GM21360 (cell line): ENCODE results near the gene MAN1B1.
"Not testable (repeated sequence)": the region's sequence is repeated elsewhere in the genome, so short reads cannot be mapped to it uniquely, and the experiment has no call there.

Source experiments
- ATAC-seq: cut with Tn5 transposase; IDR thresholded peaks from one replicate; pipeline ENCODE4 v1.9.1; 2021; ENCODE audit warnings: mild to moderate bottlenecking, moderate library complexity; ENCODE audit not compliant: unreplicated experiment

MAN1B1 gene

DNA sequence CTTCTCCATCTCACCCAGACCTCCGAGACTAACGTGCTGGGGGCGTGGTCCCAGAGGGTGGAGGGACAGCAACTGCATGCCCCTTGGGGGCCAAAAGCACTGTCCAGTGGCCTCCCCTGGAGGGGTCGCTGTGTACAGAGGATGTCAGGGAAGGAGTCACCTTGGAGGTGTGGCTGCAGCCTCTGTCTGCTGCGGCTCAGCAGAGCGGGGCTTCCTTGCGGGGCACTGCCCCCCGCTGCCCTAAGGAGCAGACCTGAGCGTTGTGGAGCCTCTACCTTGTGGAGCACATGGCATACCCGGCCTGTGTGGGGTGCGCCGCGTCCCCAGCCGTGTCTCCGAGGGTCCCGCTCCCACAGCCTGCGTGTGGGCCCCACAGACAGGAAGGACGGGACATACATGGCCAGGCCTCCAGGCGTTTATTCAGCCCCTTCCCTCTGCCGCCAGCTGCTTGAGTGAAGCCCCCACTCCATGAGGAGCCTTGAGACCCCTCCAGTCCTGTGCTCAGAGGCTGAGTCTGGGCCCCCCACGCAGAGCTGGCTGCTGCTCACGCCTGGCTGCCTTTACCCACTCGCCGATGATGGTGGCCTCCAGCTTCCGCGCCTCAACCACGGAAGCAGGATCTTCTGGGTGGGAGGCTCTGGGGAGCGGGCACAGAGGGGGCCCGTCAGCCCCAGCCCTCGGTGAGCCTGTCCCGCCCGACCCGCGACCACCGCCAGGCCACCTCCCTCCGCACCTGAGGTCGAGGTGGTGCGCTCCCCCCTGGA lies 23.5 kb downstream of the MAN1B1 start:
- no peak for ATAC-seq

DNA sequence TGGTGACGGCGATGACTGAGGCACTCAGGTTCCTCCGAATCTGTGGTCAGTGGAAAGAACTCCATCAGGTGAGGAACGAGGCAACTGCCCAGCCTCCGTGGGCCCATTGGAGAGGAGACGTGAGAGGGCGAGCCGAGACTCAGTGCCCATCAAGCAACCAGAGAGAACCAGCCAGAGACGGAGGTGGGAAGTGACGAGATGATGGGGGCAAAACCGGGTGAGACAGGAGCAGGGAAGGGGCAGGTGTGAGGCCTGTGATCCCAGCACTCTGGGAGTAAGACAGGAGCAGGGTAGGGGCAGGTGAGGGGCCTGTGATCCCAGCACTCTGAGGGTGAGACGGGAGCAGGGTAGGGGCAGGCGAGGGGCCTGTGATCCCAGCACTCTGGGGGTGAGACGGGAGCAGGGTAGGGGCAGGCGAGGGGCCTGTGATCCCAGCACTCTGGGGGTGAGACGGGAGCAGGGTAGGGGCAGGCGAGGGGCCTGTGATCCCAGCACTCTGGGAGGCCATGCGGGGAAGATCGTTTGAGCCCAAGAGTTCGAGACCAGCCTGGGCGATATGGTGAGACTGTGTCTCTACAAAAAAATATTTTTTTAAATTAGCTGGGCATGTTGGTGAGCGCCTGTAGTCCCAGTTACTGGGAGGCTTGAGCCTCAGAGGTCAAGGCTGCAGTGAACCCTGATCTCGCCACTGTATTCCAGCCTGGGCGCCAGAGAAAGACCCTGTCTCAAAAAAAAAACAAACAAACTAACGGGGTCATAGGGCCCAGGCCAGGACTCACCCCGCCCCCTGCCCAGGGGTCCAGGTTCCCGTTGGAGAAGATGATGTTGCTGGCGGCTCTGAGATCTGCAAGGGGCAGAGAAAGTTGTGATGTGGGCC lies 24.4 kb downstream of the MAN1B1 start:
- ATAC-seq = no peak

DNA sequence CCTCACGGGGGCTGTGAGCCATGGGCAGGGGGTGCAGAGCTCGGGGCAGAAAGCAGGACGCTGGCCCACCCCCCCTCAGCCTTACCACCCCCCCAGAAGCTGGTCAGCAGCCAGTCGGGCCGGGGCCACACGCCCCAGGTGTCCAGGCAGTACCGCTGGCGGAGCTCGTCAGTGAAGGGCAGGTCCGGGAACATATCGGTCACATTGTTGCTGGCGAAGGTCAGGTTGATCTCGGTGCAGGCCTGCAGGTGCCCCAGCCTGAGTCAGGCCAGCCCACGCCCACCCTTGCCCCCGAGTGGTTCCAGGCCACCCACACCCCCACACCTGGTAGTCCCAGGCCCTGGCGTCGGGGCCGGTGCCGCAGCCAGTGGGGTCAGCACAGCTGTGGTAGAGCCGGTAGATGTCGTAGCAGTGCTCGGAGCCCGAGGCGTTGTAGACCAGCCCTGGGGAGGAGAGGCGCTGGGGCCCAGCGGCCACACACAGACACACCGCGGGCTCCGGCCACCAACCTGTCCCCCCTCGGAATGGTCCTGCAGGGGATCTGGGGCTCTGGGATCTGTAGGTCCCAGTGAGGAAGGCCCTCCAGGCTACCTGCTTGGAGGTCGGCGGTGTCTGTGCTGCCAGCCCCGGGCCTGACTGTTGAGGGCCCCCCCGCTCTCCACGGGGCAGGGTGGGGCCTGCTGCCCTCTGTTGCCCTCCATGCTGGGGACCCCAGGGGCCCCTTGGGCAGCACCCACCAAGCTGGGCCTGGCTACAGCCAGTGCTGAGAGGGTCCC lies 25.2 kb downstream of the MAN1B1 start:
- no peak for ATAC-seq

DNA sequence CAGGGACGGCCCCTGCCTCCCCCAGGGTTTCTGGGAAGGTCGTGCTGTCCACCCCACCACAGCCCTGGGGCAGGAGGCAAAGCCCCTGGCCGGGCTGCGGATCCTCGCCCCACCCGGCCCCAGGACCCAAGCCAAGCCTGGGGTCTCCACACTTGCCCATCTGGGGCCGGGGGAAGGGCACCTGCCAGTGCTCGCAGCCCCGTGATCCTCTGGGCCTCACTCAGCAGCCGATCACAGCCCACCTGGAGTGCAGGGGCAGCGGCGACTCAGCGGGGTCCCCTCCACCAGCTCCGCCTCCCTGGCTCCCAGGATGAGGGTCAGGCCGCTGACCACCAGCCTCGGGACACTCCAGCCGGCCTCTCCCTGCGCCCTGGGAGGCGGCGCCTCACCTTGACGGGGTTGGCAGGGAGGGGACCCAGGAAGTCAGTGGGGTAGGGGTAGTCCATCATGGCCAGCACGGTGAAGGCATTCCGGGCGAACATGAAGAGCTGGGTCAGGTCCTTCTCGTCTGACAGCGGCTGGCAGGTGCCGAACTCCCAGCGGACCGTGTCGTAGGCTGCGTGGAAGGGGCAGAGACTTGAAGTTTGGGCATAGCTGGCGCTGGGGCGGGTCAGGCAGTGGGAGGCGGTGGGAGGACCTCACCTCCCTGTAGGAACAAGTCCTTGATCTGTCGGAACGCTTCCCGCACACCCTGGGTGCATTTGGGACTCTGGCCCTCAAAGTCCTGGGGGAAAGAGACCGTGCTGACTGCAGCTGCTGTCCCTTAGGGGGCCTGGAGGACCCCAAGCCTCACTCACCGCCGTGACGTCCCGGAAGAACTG lies 26.0 kb downstream of the MAN1B1 start:
- no peak for ATAC-seq

DNA sequence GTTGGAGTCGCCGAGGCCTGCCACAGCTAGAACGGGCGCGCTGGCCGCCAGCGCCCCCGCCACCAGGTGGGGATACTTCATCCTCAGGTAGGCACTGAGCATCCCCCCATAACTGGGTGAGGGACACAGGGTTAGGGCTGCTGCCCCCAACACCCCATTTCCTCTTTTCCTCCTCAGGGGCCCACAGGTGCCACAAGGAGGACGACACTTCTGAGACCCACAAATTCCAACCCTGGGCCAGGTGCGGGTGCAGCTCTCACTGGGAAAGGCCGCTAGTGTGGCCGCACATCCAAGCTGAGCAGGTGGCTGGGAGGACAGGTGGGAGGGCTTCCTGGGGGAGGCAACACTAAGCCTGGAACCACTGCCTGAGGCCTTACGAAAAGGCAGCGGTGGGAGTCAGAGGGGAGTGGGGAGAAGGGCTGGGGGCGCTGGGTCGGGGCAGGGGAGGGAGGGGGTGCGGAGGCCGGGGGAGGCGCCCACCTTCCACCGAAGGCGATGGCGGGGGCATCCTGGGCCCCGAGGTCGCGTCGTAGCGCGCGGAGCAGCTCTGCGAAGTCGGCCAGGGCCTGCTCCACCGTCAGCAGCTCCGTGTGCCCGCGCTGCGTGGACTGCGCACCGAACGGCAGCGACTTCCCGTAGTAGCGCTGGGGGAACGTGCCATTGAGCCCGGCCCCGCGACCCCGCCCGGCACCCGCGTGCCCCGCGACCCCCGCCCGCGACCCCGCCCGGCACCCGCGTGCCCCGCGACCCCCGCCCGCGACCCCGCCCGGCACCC lies 26.8 kb downstream of the MAN1B1 start:
- ATAC-seq = no peak

DNA sequence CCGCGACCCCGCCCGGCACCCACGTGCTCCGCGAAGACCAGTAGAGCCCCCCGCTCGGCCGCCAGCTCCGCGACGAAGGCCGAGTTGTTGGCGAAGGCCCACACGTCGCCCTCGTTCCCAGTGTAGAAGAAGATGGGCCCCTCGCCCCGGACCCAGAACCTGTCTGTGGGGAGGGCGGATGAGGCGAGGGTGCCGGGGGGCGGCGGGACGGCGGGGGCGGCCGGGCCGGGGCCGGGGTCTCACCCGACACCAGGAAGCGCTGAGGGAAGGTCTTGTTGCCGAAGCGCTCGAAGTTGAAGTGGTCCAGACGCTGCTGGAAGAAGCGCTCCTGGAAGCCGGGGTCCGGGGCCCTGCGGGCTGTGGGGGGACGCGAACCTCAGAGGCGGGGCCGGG lies 27.4 kb downstream of the MAN1B1 start:
- no peak for ATAC-seq

DNA sequence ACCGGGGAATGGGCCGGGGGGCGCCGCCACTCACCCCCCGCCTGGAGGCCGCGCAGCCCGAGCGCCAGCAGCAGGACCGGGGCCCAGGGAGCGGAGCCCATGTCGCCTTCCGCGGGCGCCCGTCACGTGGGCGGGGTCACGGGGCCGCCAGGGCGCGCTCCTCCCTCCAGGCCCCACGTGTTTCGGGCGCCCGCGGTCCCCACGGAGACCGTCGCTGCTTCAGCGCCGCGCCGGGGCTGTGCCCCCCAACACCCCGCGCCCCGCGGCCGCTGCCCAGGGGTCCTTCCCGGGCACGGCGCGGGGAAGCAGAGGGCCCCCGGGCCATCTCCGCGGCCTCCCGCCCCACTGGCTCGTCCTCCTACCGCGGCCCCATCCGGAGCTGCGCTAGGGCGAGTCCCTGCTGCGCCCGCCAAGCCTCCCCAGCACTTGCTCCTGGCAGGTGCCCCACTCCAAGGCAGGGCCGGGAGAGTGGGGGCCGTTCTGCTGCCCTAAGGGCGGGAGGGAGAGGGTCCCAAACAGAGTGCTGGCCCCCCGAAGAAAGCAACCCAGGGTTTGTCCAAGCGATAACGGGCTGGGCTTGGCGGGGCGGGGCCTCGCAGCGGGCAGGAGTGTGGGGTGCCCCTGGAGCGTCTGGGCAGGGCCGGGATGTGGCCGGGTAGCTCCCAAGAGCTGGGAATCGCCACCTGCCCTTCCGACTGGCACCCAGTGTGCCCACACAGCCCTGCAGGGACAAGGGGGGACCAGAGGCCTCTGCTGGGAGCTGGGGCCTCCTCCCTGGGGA lies 28.0 kb downstream of the MAN1B1 start, which contains the start of gene DPP7:
DPP7 (minus strand) TSS at position 121 of the 781 bp plus-strand sequence; CDS start at position 101, 20 bp downstream.
- ATAC-seq = peak; percentile 62

DNA sequence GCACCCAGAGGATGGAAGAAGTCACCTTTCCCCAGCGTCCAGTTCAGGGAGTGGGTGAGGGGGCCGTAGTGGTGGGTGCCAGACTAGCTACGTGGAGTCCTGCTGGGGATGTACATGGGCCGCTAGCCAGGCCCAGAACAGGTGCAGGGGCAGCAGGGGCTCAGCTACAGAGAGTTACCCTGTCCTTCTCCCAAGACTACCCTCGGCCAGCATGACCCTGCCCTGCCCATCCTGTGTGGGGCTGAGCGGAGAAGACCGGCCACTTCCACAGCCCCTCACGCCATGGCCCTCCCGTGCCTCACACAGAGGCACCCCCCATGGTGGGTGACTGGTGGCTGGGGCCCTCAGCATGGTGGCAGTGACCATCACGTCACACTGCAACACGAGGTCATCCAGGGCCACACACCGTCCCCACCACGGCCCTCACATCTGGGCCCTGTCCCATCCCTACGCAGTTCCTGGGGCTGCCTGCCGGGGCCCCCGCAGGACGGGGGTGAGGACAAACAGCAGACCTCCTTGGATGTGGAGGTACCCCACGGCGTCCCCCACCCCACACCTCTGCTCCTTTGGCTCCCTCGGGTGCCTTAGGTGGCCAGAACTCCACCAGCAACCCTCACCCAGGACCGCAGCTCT lies 28.7 kb downstream of the MAN1B1 start:
- no peak for ATAC-seq

DNA sequence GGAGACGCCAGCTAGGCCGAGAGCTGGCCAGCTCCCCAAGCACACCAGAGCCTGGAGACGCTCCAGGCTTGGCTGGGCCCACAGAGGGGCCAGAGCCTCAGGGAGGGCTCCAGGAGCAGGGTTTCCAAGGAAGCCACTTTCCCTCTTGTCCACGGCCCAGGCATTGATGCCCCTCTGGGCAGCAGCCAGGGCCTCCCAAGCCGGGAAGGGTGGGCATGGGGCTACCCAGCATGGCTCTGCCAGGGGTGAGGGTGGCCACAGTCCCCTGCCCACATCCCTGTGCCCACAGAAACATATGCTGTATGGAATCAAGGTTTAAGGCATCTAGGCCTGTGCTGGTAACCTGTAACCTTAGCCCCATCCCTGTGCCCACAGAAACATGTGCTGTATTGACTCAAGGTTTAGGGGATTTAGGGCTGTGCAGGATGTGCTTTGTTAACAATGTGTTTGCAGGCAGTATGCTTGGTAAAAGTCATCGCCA lies 29.3 kb downstream of the MAN1B1 start:
- no peak for ATAC-seq

DNA sequence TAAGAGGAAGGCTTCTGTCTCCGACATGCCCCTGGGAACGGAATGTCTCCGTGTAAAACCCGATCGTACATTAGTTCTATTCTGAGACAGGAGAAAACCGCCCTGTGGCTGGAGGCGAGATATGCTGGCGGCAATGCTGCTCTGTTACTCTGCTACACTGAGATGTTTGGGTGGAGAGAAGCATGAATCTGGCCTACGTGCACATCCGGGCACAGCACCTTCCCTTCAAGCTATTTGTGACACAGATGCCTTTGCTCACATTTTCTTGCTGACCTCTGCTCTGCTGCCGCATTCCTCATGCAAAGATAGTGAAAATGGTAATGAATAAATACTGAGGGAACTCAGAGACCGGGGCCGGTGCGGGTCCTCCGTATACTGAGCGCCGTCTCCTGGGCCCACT lies 29.9 kb downstream of the MAN1B1 start:
- ATAC-seq = no peak

DNA sequence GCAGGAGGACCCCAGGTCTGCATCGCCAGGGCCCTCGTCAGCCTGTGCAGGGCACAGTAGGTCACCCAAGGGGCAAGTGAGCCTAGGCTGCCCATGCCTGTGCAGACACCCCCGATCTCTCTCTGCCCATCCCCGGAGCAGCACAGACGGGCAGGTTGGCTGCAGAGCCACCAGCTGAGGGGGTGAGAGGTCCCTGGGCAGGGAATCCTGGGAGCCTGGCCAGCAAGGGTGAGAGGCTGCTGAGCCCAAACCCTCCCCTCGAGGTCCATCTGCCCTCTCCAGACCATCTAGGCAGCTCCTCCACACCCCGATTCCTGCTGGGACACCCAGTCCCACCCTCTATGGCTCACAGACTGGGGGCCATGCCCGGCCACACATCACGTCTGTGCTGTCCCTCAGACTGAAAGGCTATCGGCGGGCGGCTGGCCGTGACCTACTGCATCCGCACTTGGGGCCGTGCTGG lies 30.5 kb downstream of the MAN1B1 start:
- no peak for ATAC-seq

DNA sequence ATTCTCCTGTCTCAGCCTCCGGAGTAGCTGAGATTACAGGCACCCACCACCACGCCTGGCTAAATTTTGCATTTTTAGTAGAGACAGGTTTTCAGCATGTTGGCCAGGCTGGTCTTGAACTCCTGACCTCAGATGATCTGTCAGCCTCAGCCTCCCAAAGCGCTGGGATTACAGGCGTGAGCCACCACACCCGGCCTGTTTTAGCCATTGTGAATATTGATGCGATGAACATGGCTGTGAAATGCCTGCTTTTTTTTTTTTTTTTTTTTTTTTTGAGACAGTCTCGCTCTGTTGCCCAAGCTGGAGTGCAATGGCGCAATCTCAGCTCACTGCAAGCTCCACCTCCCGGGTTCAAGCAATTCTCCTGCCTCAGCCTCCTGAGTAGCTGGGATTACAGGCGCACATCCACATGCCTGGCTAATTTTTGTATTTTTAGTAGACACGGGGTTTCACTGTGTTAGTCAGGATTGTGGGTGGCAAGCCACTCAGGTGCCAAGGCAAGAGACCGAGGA lies 31.4 kb downstream of the MAN1B1 start:
- ATAC-seq = not testable (repeated sequence)

DNA sequence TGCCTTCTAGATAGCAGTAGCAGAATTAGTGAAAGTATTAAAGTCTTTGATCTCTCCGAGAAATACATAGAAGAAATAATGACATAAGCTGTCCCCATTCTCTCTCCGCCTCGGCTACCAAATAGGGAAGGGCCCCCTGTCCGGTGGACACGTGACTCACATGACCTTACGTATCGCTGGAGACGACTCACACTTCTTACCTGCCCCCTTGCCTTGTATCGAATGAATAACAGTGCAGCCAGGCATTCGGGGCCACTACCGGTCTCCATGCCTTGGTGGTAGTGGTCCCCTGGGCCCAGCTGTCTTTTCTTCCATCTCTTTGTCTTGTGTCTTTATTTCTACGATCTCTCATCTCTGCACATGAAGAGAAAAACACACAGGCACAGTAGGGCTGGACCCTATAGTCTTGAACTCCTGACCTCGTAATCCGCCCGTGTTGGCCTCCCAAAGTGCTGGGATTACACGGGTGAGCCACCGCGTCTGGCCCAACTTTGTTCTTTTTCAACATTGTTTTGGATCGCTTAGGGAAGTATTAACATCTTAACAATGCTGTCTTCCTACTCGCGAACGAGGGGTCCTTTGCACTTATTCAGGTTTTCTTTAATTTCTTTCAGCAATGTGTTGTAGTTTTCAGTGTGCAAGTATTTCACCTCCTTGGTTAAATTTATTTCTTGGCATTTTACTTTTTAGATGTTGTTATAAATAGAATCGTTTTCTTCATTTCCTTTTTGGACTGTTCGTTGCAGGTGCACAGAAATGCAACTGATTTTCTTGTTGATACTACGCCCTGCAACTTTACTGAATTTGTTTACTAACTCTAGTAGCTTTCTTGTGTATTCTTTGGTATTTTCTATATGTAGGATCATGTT lies 35.4 kb downstream of the MAN1B1 start:
- not testable (repeated sequence) for ATAC-seq

DNA sequence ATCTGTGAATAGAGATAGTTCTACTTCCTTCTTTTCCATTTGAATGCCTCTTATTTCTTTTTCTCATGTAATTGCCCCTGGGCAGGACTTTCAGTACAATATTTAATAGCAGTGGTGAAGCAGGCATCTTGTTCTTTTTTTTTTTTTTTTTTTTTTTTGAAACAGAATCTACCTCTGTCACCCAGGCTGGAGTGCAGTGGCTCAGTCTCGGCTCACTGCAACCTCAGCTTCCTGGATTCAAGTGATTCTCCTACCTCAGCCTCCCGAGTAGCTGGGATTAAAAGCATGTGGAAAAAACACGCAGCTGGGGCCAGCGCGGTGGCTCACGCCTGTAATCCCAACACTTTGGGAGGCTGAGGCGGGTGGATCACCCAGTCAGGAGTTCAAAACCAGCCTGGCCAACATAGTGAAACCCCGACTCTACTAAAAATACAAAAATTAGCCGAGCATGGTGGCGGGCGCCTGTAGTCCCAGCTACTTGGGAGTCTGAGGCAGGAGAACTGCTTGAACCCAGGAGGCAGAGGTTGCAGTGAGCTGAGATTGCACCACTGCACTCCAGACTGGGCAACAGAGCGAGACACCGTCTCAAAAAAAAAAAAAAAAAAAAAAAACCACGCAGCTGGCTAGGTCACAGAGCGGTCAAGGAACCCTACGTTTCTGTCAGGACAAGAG lies 36.1 kb downstream of the MAN1B1 start:
- not testable (repeated sequence) for ATAC-seq

DNA sequence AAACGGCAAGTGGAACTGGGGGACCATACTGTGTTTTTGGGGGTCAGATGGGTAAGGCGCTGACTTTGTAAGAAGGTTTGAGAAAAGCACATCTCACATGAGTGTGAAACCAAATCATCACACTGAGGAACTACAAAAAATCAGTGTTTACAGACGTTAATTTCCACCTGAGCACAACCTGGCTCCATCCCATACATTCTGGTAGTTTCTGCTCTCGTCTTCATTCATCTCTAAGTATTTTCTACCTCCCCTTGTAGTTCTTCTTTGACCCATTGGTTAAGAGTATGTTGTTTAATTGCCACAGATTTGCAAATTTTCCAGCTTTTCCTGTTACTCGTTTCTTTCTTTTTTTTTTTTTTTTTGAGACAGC lies 36.7 kb downstream of the MAN1B1 start:
- ATAC-seq = no peak

DNA sequence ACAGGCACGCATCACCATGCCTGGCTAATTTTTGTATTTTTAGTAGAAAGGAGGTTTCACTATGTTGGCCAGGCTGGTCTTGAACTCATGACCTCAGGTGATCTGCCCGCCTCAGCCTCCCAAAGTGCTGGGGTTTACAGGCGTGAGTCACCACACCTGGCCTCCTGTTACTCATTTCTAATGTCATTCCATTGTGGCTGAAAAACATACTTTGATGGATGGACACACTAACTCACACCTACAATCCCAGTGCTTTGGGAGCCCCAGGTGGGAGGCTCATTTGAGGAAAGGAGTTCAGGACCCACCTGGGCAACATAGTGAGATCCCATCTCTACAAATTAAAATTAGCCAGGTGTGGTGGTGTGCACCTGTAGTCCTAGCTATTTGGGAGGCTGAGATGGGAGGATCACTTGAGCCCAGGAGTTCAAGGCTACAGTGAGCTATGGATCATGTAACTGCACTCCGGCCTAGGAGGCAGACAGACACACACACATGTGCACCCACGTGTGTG lies 37.2 kb downstream of the MAN1B1 start:
- ATAC-seq = not testable (repeated sequence)
